Neural progenitor cell (in vitro differentiated cells): Measurements from ENCODE around the gene GKN1. TPM values are rescaled to one million over a fixed set of nuclear protein-coding genes. Genes with fewer than 3 reads are reported as not detected.

Source experiments
- DNase-seq: peaks from one replicate; pipeline ENCODE4 v3.0.0-alpha.2; 2016; ENCODE audit warnings: low spot score
- H2AFZ ChIP-seq: fragments of 200-600 bp; sonication (generic); replicated peaks from 2 replicates; pipeline ENCODE4 v1.6.1; 2016; ENCODE audit warnings: antibody characterized with exemption
- H3F3A ChIP-seq: fragments of 200-600 bp; sonication (generic); 2 replicates; pipeline ENCODE4 v1.6.1; 2016; ENCODE audit warnings: antibody characterized with exemption, low read depth
- H3K27ac ChIP-seq: fragments of 200-600 bp; sonication (generic); 2 replicates; pipeline ENCODE4 v1.5.1; 2016; ENCODE audit warnings: mild to moderate bottlenecking
- H3K27me3 ChIP-seq: fragments of 200-600 bp; sonication (generic); 2 replicates; pipeline ENCODE4 v1.6.1; 2016; ENCODE audit warnings: mild to moderate bottlenecking, moderate library complexity
- H3K36me3 ChIP-seq: fragments of 200-600 bp; sonication (generic); 2 replicates; pipeline ENCODE4 v1.5.1; 2016
- H3K4me1 ChIP-seq: fragments of 200-600 bp; sonication (generic); 2 replicates; pipeline ENCODE4 v1.6.1; 2016; ENCODE audit warnings: mixed run types
- H3K4me2 ChIP-seq: fragments of 200-600 bp; sonication (generic); 2 replicates; pipeline ENCODE4 v1.6.1; 2016
- H3K4me3 ChIP-seq: fragments of 200-600 bp; sonication (generic); 2 replicates; pipeline ENCODE4 v1.5.1; 2016
- H3K79me2 ChIP-seq: fragments of 200-600 bp; sonication (generic); 2 replicates; pipeline ENCODE4 v1.6.1; 2016; ENCODE audit warnings: low read depth
- H3K9ac ChIP-seq: fragments of 200-600 bp; sonication (generic); 2 replicates; pipeline ENCODE4 v1.6.1; 2016
- H3K9me3 ChIP-seq: fragments of 200-600 bp; sonication (generic); 2 replicates; pipeline ENCODE4 v1.5.1; 2016; ENCODE audit warnings: low read depth
- H4K20me1 ChIP-seq: fragments of 200-600 bp; sonication (generic); 2 replicates; pipeline ENCODE4 v1.6.1; 2016; ENCODE audit warnings: low read depth
- H3K27ac Mint-ChIP-seq: 3 replicates; pipeline ENCODE4 v1.8.0; 2021; ENCODE audit warnings: mixed read lengths
- H3K27me3 Mint-ChIP-seq: 2 replicates; pipeline ENCODE4 v1.8.0; 2022; ENCODE audit warnings: low read depth, mild to moderate bottlenecking, inconsistent platforms, moderate library complexity, mixed read lengths; ENCODE audit not compliant: insufficient read depth
- H3K36me3 Mint-ChIP-seq: 3 replicates; pipeline ENCODE4 v1.8.0; 2021; ENCODE audit warnings: mixed read lengths
- H3K4me1 Mint-ChIP-seq: 3 replicates; pipeline ENCODE4 v1.8.0; 2021; ENCODE audit warnings: mixed read lengths
- H3K4me3 Mint-ChIP-seq: 3 replicates; pipeline ENCODE4 v1.8.0; 2021; ENCODE audit warnings: mild to moderate bottlenecking, moderate library complexity, mixed read lengths
- H3K9me3 Mint-ChIP-seq: 3 replicates; pipeline ENCODE4 v1.8.0; 2020; ENCODE audit warnings: mixed read lengths
- CTCF ChIP-seq: fragments of 200-600 bp; sonication (generic); IDR thresholded peaks from 2 replicates; pipeline ENCODE4 v1.5.1; 2017; ENCODE audit warnings: antibody characterized with exemption, mild to moderate bottlenecking
- EZH2 ChIP-seq: fragments of 200-600 bp; sonication (generic); IDR thresholded peaks from 2 replicates; pipeline ENCODE4 v1.6.1; 2017; ENCODE audit warnings: antibody characterized with exemption, mild to moderate bottlenecking, moderate library complexity
- EZH2phosphoT487 ChIP-seq: fragments of 200-600 bp; sonication (generic); IDR thresholded peaks from 2 replicates; pipeline ENCODE4 v1.6.1; 2017; ENCODE audit warnings: antibody characterized with exemption
- total RNA-seq: library from RNA; depleted of rRNA; stranded (reverse); fragments of >200 nt; gene quantifications from 2 replicates; pipeline ENCODE4 v1.2.3, GENCODE V29; 2015; ENCODE audit warnings: low replicate concordance

The GKN1 gene
- total RNA-seq, 1 donor from 2014 or later = not detected

- Mint-ChIP-seq H3K27me3 (no peaks in the 10 kb centered on the region), H3K36me3 (no peaks in the 10 kb centered on the region), H3K9me3 (peaks cover 8% of the 10 kb centered on the region), H3K4me3 (no peak overlapping the region), H3K4me1 (peaks cover 13% of the 10 kb centered on the region), H3K27ac (no peak overlapping the region)
- Histone ChIP-seq H3K4me1 (peaks cover 10% of the 10 kb centered on the region), H3K9ac (no peak overlapping the region), H3K4me3 (no peak overlapping the region), H4K20me1 (no peaks in the 10 kb centered on the region), H3K36me3 (no peaks in the 10 kb centered on the region), H3F3A (no peaks in the 10 kb centered on the region), H3K9me3 (no peaks in the 10 kb centered on the region), H3K27ac (no peak overlapping the region), H2AFZ (no peak overlapping the region), H3K27me3 (no peaks in the 10 kb centered on the region), H3K79me2 (no peaks in the 10 kb centered on the region), H3K4me2 (no peak overlapping the region)
- DNase-seq = no peak
- no peak for TF ChIP-seq EZH2
- TF ChIP-seq CTCF = no peak
- no peak for TF ChIP-seq EZH2phosphoT487
These were observed 34.1 kb upstream of the GKN1 start for GRCh38 chr2:68940369-68940768.

GRCh38 chr2:68942827-68943226, 31.6 kb upstream of the GKN1 start:
- Histone ChIP-seq H3K4me2 (no peak overlapping the region), H3K27me3 (no peaks in the 10 kb centered on the region), H2AFZ (peak overlapping the region; percentile 99), H3K4me1 (peaks cover 10% of the 10 kb centered on the region), H3K9ac (no peak overlapping the region), H4K20me1 (no peaks in the 10 kb centered on the region), H3K27ac (no peak overlapping the region), H3K9me3 (no peaks in the 10 kb centered on the region), H3K79me2 (no peaks in the 10 kb centered on the region), H3K36me3 (no peaks in the 10 kb centered on the region), H3F3A (no peaks in the 10 kb centered on the region), H3K4me3 (no peak overlapping the region)
- TF ChIP-seq EZH2phosphoT487 = no peak
- TF ChIP-seq CTCF = no peak
- TF ChIP-seq EZH2 = no peak
- peaks cover 13% of the 10 kb centered on the region for H3K4me1 Mint-ChIP-seq
- no peak for DNase-seq
- H3K4me3 Mint-ChIP-seq = no peak overlapping the region
- H3K27ac Mint-ChIP-seq = no peak overlapping the region
- no peaks in the 10 kb centered on the region for H3K27me3 Mint-ChIP-seq
- peaks cover 11% of the 10 kb centered on the region for H3K9me3 Mint-ChIP-seq
- no peaks in the 10 kb centered on the region for H3K36me3 Mint-ChIP-seq

GRCh38 chr2:68943581-68944568, 30.6 kb upstream of the GKN1 start:
- H3K27me3 ChIP-seq = no peaks in the 10 kb centered on the region
- H2AFZ ChIP-seq = peak overlapping the region; percentile 99
- H3K27me3 Mint-ChIP-seq = no peaks in the 10 kb centered on the region
- no peak overlapping the region for H3K9ac ChIP-seq
- H3K4me3 Mint-ChIP-seq = no peak overlapping the region
- H3F3A ChIP-seq = no peaks in the 10 kb centered on the region
- H4K20me1 ChIP-seq = no peaks in the 10 kb centered on the region
- H3K27ac Mint-ChIP-seq = peak overlapping the region; percentile 55
- peak overlapping the region; percentile 21 for H3K4me3 ChIP-seq
- peak; percentile 81 for DNase-seq
- H3K36me3 ChIP-seq = no peaks in the 10 kb centered on the region
- no peaks in the 10 kb centered on the region for H3K79me2 ChIP-seq
- peak overlapping the region; percentile 67 for H3K4me2 ChIP-seq
- H3K27ac ChIP-seq = no peak overlapping the region
- H3K36me3 Mint-ChIP-seq = no peaks in the 10 kb centered on the region
- peaks cover 13% of the 10 kb centered on the region for H3K4me1 Mint-ChIP-seq
- peaks cover 11% of the 10 kb centered on the region for H3K9me3 Mint-ChIP-seq
- H3K4me1 ChIP-seq = peaks cover 10% of the 10 kb centered on the region
- H3K9me3 ChIP-seq = no peaks in the 10 kb centered on the region
- TF ChIP-seq CTCF (peak; percentile 76), EZH2phosphoT487 (no peak)
